Measurements from ENCODE around the gene COG7.

GRCh38 chr16:23371368-23371767 is 81.6 kb downstream of the COG7 start:
- TF ChIP-seq, protein P1, sequence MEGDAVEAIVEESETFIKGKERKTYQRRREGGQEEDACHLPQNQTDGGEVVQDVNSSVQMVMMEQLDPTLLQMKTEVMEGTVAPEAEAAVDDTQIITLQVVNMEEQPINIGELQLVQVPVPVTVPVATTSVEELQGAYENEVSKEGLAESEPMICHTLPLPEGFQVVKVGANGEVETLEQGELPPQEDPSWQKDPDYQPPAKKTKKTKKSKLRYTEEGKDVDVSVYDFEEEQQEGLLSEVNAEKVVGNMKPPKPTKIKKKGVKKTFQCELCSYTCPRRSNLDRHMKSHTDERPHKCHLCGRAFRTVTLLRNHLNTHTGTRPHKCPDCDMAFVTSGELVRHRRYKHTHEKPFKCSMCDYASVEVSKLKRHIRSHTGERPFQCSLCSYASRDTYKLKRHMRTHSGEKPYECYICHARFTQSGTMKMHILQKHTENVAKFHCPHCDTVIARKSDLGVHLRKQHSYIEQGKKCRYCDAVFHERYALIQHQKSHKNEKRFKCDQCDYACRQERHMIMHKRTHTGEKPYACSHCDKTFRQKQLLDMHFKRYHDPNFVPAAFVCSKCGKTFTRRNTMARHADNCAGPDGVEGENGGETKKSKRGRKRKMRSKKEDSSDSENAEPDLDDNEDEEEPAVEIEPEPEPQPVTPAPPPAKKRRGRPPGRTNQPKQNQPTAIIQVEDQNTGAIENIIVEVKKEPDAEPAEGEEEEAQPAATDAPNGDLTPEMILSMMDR (IDR thresholded peaks at IDR 0.05) = no peak; the same call in 1 of the 2 replicates
- TF ChIP-seq POLR2AphosphoS5 (IDR thresholded peaks at IDR 0.05; ENCODE audit: low read depth, low read length) (no peak), TCF12 (IDR thresholded peaks at IDR 0.05) (no peak), CHD2 (IDR thresholded peaks at IDR 0.05; ENCODE audit: low read length, partially characterized antibody) (no peak), REST (IDR thresholded peaks at IDR 0.05; ENCODE audit: low read depth, low read length) (no peak), NRF1 (IDR thresholded peaks at IDR 0.05; ENCODE audit: low read depth, low read length) (no peak), EP300 (IDR thresholded peaks at IDR 0.05; ENCODE audit: borderline replicate concordance in 1 of 2, low read depth in 1 of 2, low read length in 1 of 2) (no peak), JUND (IDR thresholded peaks at IDR 0.05) (no peak), GABPA (IDR thresholded peaks at IDR 0.05; ENCODE audit: low read depth) (no peak), RXRA (IDR thresholded peaks at IDR 0.05; ENCODE audit: borderline replicate concordance, low read depth) (no peak)
- TF ChIP-seq, protein P2, sequence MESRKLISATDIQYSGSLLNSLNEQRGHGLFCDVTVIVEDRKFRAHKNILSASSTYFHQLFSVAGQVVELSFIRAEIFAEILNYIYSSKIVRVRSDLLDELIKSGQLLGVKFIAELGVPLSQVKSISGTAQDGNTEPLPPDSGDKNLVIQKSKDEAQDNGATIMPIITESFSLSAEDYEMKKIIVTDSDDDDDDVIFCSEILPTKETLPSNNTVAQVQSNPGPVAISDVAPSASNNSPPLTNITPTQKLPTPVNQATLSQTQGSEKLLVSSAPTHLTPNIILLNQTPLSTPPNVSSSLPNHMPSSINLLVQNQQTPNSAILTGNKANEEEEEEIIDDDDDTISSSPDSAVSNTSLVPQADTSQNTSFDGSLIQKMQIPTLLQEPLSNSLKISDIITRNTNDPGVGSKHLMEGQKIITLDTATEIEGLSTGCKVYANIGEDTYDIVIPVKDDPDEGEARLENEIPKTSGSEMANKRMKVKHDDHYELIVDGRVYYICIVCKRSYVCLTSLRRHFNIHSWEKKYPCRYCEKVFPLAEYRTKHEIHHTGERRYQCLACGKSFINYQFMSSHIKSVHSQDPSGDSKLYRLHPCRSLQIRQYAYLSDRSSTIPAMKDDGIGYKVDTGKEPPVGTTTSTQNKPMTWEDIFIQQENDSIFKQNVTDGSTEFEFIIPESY (IDR thresholded peaks at IDR 0.05; ENCODE audit: borderline replicate concordance, low read depth) = no peak
